ENCODE results near the gene CRHR2. TPM values are rescaled to one million over a fixed set of nuclear protein-coding genes. Genes with fewer than 3 reads are reported as not detected.

The CRHR2 gene
- total RNA-seq, 3 donors from 2014 or later (not counting 1 experiment from before 2014, with no cell fraction given), result not detected

GRCh38 chr7:30660331-30661255, 21.7 kb downstream of the CRHR2 start:
- no peaks in the 10 kb centered on the region for H3K4me1 ChIP-seq (ENCODE audit: control insufficient read depth, insufficient read depth, low read length)
- Mint-ChIP-seq H3K27ac (no peak overlapping the region), H3K4me3 (no peak overlapping the region), H3K27me3 (ENCODE audit: low read depth in 2 of 2) (no peaks in the 10 kb centered on the region), H3K4me1 (no peaks in the 10 kb centered on the region), H3K9me3 (no peaks in the 10 kb centered on the region), H3K36me3 (no peaks in the 10 kb centered on the region)
- no peaks in the 10 kb centered on the region for H3K27me3 ChIP-seq (ENCODE audit: control insufficient read depth, insufficient read depth, low read length)
- ATAC-seq (no peak), DNase-seq (no peak)
- H3K9me3 ChIP-seq (ENCODE audit: control insufficient read depth, insufficient read depth, low read length), result no peaks in the 10 kb centered on the region
- no peaks in the 10 kb centered on the region for H3K36me3 ChIP-seq (ENCODE audit: control insufficient read depth, insufficient read depth, low read length)
- WGBS (ENCODE audit: insufficient coverage), result 89% methylated on average over 16 of the region's 16 CpGs
- no peak overlapping the region for H3K4me3 ChIP-seq (ENCODE audit: low read length)
- intact Hi-C loops (cut with micrococcal nuclease), result no loop called here
- no peak for TF ChIP-seq CTCF (IDR thresholded peaks at IDR 0.05)
- no peak overlapping the region for H3K27ac ChIP-seq (ENCODE audit: low read length)

- Mint-ChIP-seq H3K4me3 (no peak overlapping the region), H3K4me1 (no peaks in the 10 kb centered on the region), H3K36me3 (no peaks in the 10 kb centered on the region), H3K27me3 (ENCODE audit: low read depth in 2 of 2) (no peaks in the 10 kb centered on the region), H3K9me3 (no peaks in the 10 kb centered on the region), H3K27ac (no peak overlapping the region)
- no peak for ATAC-seq
- 100% methylated on average over 2 of the region's 3 CpGs for WGBS (ENCODE audit: insufficient coverage)
- Histone ChIP-seq H3K27me3 (ENCODE audit: control insufficient read depth, insufficient read depth, low read length) (no peaks in the 10 kb centered on the region), H3K9me3 (ENCODE audit: control insufficient read depth, insufficient read depth, low read length) (no peaks in the 10 kb centered on the region), H3K36me3 (ENCODE audit: control insufficient read depth, insufficient read depth, low read length) (no peaks in the 10 kb centered on the region), H3K4me1 (ENCODE audit: control insufficient read depth, insufficient read depth, low read length) (no peaks in the 10 kb centered on the region), H3K27ac (ENCODE audit: low read length) (no peak overlapping the region), H3K4me3 (ENCODE audit: low read length) (no peak overlapping the region)
- intact Hi-C loops (cut with micrococcal nuclease), result no loop called here
- TF ChIP-seq CTCF (IDR thresholded peaks at IDR 0.05), result no peak
- no peak for DNase-seq
Measured at GRCh38 chr7:30659312-30659711, 22.9 kb downstream of the CRHR2 start.

- no peaks in the 10 kb centered on the region for H3K27me3 ChIP-seq (ENCODE audit: control insufficient read depth, insufficient read depth, low read length)
- Mint-ChIP-seq H3K27ac (no peak overlapping the region), H3K36me3 (no peaks in the 10 kb centered on the region), H3K9me3 (no peaks in the 10 kb centered on the region), H3K27me3 (ENCODE audit: low read depth in 2 of 2) (no peaks in the 10 kb centered on the region), H3K4me3 (no peak overlapping the region), H3K4me1 (no peaks in the 10 kb centered on the region)
- DNase-seq (no peak), ATAC-seq (no peak)
- no peak overlapping the region for H3K4me3 ChIP-seq (ENCODE audit: low read length)
- no peaks in the 10 kb centered on the region for H3K4me1 ChIP-seq (ENCODE audit: control insufficient read depth, insufficient read depth, low read length)
- no peaks in the 10 kb centered on the region for H3K9me3 ChIP-seq (ENCODE audit: control insufficient read depth, insufficient read depth, low read length)
- H3K27ac ChIP-seq (ENCODE audit: low read length), result no peak overlapping the region
- intact Hi-C loops (cut with micrococcal nuclease), result no loop called here
- 6% methylated on average over 3 of the region's 3 CpGs for WGBS (ENCODE audit: insufficient coverage)
- no peak for TF ChIP-seq CTCF (IDR thresholded peaks at IDR 0.05)
- no peaks in the 10 kb centered on the region for H3K36me3 ChIP-seq (ENCODE audit: control insufficient read depth, insufficient read depth, low read length)
Measured at GRCh38 chr7:30658479-30659074, 23.7 kb downstream of the CRHR2 start.

Data from natural killer cell (primary cell).